ES-I3 (cell line): ENCODE data around the gene STUB1.
"Not testable (repeated sequence)": the region's sequence is repeated elsewhere in the genome, so short reads cannot be mapped to it uniquely, and the experiment has no call there.

ENCODE experiments used
- H3K36me3 ChIP-seq: 2 replicates; pipeline ENCODE4 v1.6.1; 2013; ENCODE audit warnings: mild to moderate bottlenecking, low read length, control low read depth, moderate library complexity; ENCODE audit not compliant: insufficient read depth
- H3K4me1 ChIP-seq: 2 replicates; pipeline ENCODE4 v1.6.1; 2013; ENCODE audit warnings: mild to moderate bottlenecking, control low read depth, low read length; ENCODE audit not compliant: insufficient read depth
- H3K9ac ChIP-seq: 2 replicates; pipeline ENCODE4 v1.6.1; 2013; ENCODE audit warnings: low read depth, mild to moderate bottlenecking, low read length, moderate library complexity
- H3K9me3 ChIP-seq: 2 replicates; pipeline ENCODE4 v1.6.1; 2013; ENCODE audit warnings: mild to moderate bottlenecking, low read length, moderate library complexity; ENCODE audit not compliant: control insufficient read depth, insufficient read depth

The STUB1 gene

GRCh38 chr16:711084-711483 lies 30.9 kb downstream of the STUB1 start:
- no peaks in the 10 kb centered on the region for H3K36me3 ChIP-seq
- H3K9ac ChIP-seq = no peak overlapping the region
- H3K4me1 ChIP-seq = peaks cover 4% of the 10 kb centered on the region; the same call in 1 of the 2 replicates
- no peaks in the 10 kb centered on the region for H3K9me3 ChIP-seq

- no peaks in the 10 kb centered on the region for H3K9me3 ChIP-seq
- H3K36me3 ChIP-seq = no peaks in the 10 kb centered on the region
- no peak overlapping the region for H3K9ac ChIP-seq
- peaks cover 4% of the 10 kb centered on the region; the same call in 1 of the 2 replicates for H3K4me1 ChIP-seq
Measured at GRCh38 chr16:711548-712320, 31.5 kb downstream of the STUB1 start.

- H3K9ac ChIP-seq, H3K36me3 ChIP-seq, H3K4me1 ChIP-seq, H3K9me3 ChIP-seq: not testable (repeated sequence)
Measured at GRCh38 chr16:712740-713250, 32.6 kb downstream of the STUB1 start.

- Histone ChIP-seq H3K9ac (no peak overlapping the region; the same call in 1 of the 2 replicates), H3K9me3 (no peaks in the 10 kb centered on the region), H3K4me1 (peaks cover 4% of the 10 kb centered on the region; the same call in 1 of the 2 replicates), H3K36me3 (no peaks in the 10 kb centered on the region)
Measured at GRCh38 chr16:714079-714478, 33.9 kb downstream of the STUB1 start.

- Histone ChIP-seq H3K4me1 (peaks cover 4% of the 10 kb centered on the region; the same call in 1 of the 2 replicates), H3K9me3 (no peaks in the 10 kb centered on the region), H3K9ac (peak within 1 kb of the TSS; percentile 68), H3K36me3 (no peaks in the 10 kb centered on the region)
Measured at GRCh38 chr16:714558-715476, 34.6 kb downstream of the STUB1 start, which contains the start of gene METRN. Gene METRN (plus strand): TSS chr16:715118. CDS start chr16:715290, 172 bp downstream.

GRCh38 chr16:715477-716199 lies 35.4 kb downstream of the STUB1 start:
- H3K4me1 ChIP-seq = peaks cover 4% of the 10 kb centered on the region; the same call in 1 of the 2 replicates
- H3K9me3 ChIP-seq = no peaks in the 10 kb centered on the region
- H3K36me3 ChIP-seq = no peaks in the 10 kb centered on the region
- peak overlapping the region; percentile 68 for H3K9ac ChIP-seq

- Histone ChIP-seq H3K9ac (peak overlapping the region; percentile 68; the same call in 1 of the 2 replicates), H3K4me1 (peaks cover 4% of the 10 kb centered on the region; the same call in 1 of the 2 replicates), H3K9me3 (no peaks in the 10 kb centered on the region), H3K36me3 (no peaks in the 10 kb centered on the region)
Measured at GRCh38 chr16:716200-716568, 36.0 kb downstream of the STUB1 start.

- H3K9ac ChIP-seq = no peak overlapping the region
- no peaks in the 10 kb centered on the region for H3K9me3 ChIP-seq
- H3K4me1 ChIP-seq = peaks cover 4% of the 10 kb centered on the region; the same call in 1 of the 2 replicates
- no peaks in the 10 kb centered on the region for H3K36me3 ChIP-seq
Measured at GRCh38 chr16:716768-717325, 36.6 kb downstream of the STUB1 start.

GRCh38 chr16:717450-718245 lies 37.4 kb downstream of the STUB1 start:
- Histone ChIP-seq H3K4me1 (peaks cover 4% of the 10 kb centered on the region; the same call in 1 of the 2 replicates), H3K9me3 (no peaks in the 10 kb centered on the region), H3K36me3 (no peaks in the 10 kb centered on the region), H3K9ac (no peak overlapping the region)

GRCh38 chr16:718389-718788 lies 38.2 kb downstream of the STUB1 start:
- no peaks in the 10 kb centered on the region for H3K36me3 ChIP-seq
- no peaks in the 10 kb centered on the region for H3K9me3 ChIP-seq
- peaks cover 4% of the 10 kb centered on the region; the same call in 1 of the 2 replicates for H3K4me1 ChIP-seq
- no peak overlapping the region for H3K9ac ChIP-seq

- Histone ChIP-seq H3K36me3 (no peaks in the 10 kb centered on the region), H3K4me1 (peaks cover 4% of the 10 kb centered on the region; the same call in 1 of the 2 replicates), H3K9me3 (no peaks in the 10 kb centered on the region), H3K9ac (no peak overlapping the region)
Measured at GRCh38 chr16:718922-719321, 38.7 kb downstream of the STUB1 start.

- Histone ChIP-seq H3K9me3 (no peaks in the 10 kb centered on the region), H3K9ac (peak overlapping the region; percentile 85; the same call in 1 of the 2 replicates), H3K4me1 (peaks cover 4% of the 10 kb centered on the region; the same call in 1 of the 2 replicates)
Measured at GRCh38 chr16:719815-720446, 39.7 kb downstream of the STUB1 start.

More at GRCh38 chr16:719815-720446, 39.7 kb downstream of the STUB1 start:
- H3K36me3 ChIP-seq = no peaks in the 10 kb centered on the region
